NT2/D1 (cell line): ENCODE measurements around the gene CHI3L2.

Experiments
- SUZ12 ChIP-seq: IDR thresholded peaks from 2 replicates; pipeline ENCODE4 v1.6.1; 2011; ENCODE audit not compliant: insufficient read length, insufficient read depth; ENCODE audit errors: extremely low read depth
- YY1 ChIP-seq: IDR thresholded peaks from 2 replicates; pipeline ENCODE4 v1.6.1; 2011; ENCODE audit not compliant: insufficient read length, insufficient read depth
- ZNF274 ChIP-seq: IDR thresholded peaks from 2 replicates; pipeline ENCODE4 v1.6.1; 2011; ENCODE audit warnings: mild to moderate bottlenecking, low read depth, low read length

DNA sequence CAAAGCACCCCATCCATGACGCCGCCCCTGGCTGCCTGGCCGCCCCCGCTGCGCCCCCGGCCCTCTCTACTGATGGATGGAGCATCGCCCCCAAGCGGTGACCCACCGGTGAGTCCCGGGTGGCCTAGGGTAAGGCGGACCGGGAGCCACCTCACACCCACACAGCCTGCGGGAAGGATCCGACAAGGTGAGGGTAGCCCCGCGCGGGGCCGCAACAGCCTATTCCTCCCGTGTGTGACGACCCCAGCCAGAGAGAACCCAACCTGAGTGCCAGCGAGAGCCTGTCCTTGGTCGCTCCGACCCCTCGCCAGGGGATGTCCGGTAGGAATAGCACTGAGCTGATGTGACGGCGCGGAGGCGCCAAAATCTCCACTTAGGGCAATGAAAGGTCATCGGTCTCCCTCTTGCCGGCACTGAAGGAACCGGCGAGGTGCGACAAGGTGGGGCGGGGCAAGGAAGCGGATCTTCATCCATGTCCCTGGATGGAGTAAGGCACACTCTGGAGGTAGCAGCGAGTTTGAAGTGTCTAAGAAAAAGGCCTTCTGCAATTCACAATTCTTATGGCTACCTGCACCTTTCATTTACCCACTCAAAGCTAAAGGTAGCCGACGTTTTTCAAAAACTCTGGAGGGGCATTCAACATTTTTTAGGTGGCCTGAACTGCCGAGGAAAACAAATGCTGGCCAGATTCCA lies 43.4 kb downstream of the CHI3L2 start:
- TF ChIP-seq ZNF274 (no peak), YY1 (no peak), SUZ12 (no peak)
